Endothelial cell of umbilical vein (primary cell): ENCODE data around the gene TBL3. TPM values are rescaled to one million over a fixed set of nuclear protein-coding genes. Genes with fewer than 3 reads are reported as not detected.

ENCODE experiments used
- BruUV-seq: library from RNA; stranded (reverse); fragments of 400-500 nt; replicated peaks from 2 replicates; lab custom pipeline; 2021; lab: Mats Ljungman, UMichigan
- CTCF ChIA-PET: fragments of 300-600, 350-600 bp; sonication (Branson Sonifier 250); formaldehyde crosslinking; loops from one replicate; lab custom pipeline; 2021; ENCODE audit warnings: antibody characterized with exemption, inconsistent platforms; lab: Charles Lee
- POLR2A ChIA-PET: fragments of 300-600, 350-600 bp; sonication (Branson Sonifier 250); formaldehyde crosslinking; loops from one replicate; lab custom pipeline; 2021; ENCODE audit warnings: antibody characterized with exemption, inconsistent platforms; lab: Charles Lee
- DNase-seq: peaks from one replicate; pipeline ENCODE4 v3.0.0-alpha.2; 2011; ENCODE audit warnings: low read depth, low spot score
- FAIRE-seq: peaks from 2 replicates; lab custom pipeline; 2011; peaks lifted over from hg19 to GRCh38; lab: Jason Lieb, UNC
- H2AFZ ChIP-seq: 2 replicates; pipeline ENCODE4 v1.6.0; 2012; ENCODE audit warnings: low read depth, low read length, control low read depth, inconsistent platforms
- H3K27ac ChIP-seq: 2 replicates; pipeline ENCODE4 v1.5.1; 2011; ENCODE audit warnings: low read depth, mild to moderate bottlenecking, control low read depth, low read length, moderate library complexity; ENCODE audit not compliant: insufficient read depth
- H3K27me3 ChIP-seq, 2 experiments: 2 replicates each; pipeline versions ENCODE4 v1.6.0 to v1.6.1; 2011; ENCODE audit warnings: low read length in 2 of 2, mixed read lengths in 1 of 2; ENCODE audit not compliant: control insufficient read depth in 2 of 2, insufficient read depth in 2 of 2
- H3K36me3 ChIP-seq, 2 experiments: 2 replicates in 1 of 2; 3 replicates in 1 of 2; pipeline ENCODE4 v1.5.1; 2011; ENCODE audit warnings: low read length in 2 of 2, mild to moderate bottlenecking in 1 of 2, moderate library complexity in 1 of 2; ENCODE audit not compliant: control insufficient read depth in 2 of 2, insufficient read depth in 2 of 2; ENCODE audit errors: extremely low read depth in 1 of 2
- H3K4me1 ChIP-seq: 3 replicates; pipeline ENCODE4 v1.5.1; 2011; ENCODE audit warnings: mild to moderate bottlenecking, low read length; ENCODE audit not compliant: control insufficient read depth, insufficient read depth; ENCODE audit errors: extremely low read depth
- H3K4me2 ChIP-seq: 2 replicates; pipeline ENCODE4 v1.6.1; 2011; ENCODE audit warnings: low read length, control low read depth, mixed read lengths; ENCODE audit not compliant: insufficient read depth
- H3K4me3 ChIP-seq, 3 experiments: fragments of 200-600 bp in 1 of 3; sonication (generic), shearing (Covaris generic) in 1 of 3; replicated peaks in 1 of 3; 2 replicates each; pipeline ENCODE4 v1.5.1; 2011 to 2016; ENCODE audit warnings: control low read depth in 3 of 3, low read length in 3 of 3, mild to moderate bottlenecking in 2 of 3, inconsistent platforms in 1 of 3, low read depth in 1 of 3, moderate library complexity in 1 of 3; ENCODE audit not compliant: insufficient read depth in 1 of 3
- H3K79me2 ChIP-seq: 2 replicates; pipeline ENCODE4 v1.6.0; 2012; ENCODE audit warnings: low read length, inconsistent platforms; ENCODE audit not compliant: control insufficient read depth, insufficient read depth
- H3K9ac ChIP-seq: replicated peaks from 2 replicates; pipeline ENCODE3; 2011; ENCODE audit warnings: low read length, control low read depth; ENCODE audit not compliant: insufficient read depth; ENCODE audit errors: extremely low read depth
- H3K9me1 ChIP-seq: replicated peaks from 3 replicates; pipeline ENCODE4 v1.6.0; 2011; ENCODE audit warnings: mild to moderate bottlenecking, low read length; ENCODE audit not compliant: control insufficient read depth, insufficient read depth; ENCODE audit errors: extremely low read depth
- H3K9me3 ChIP-seq: replicated peaks from 2 replicates; pipeline ENCODE4 v1.5.1; 2012; ENCODE audit warnings: low read length, inconsistent platforms; ENCODE audit not compliant: control insufficient read depth, insufficient read depth
- H4K20me1 ChIP-seq: replicated peaks from 2 replicates; pipeline ENCODE3; 2011; ENCODE audit warnings: mild to moderate bottlenecking, low read length; ENCODE audit not compliant: control insufficient read depth, insufficient read depth; ENCODE audit errors: extremely low read depth
- CTCF ChIP-seq, 2 donors: IDR thresholded peaks; 1 replicate in 1 of 2; 2 replicates in 1 of 2; pipeline ENCODE4 v1.5.1; 2011; ENCODE audit warnings: low read length in 2 of 2, mild to moderate bottlenecking in 2 of 2, moderate library complexity in 2 of 2, control low read depth in 1 of 2, inconsistent platforms in 1 of 2, low read depth in 1 of 2; ENCODE audit not compliant: insufficient read depth in 1 of 2; ENCODE audit errors: extremely low read depth in 1 of 2
- EZH2 ChIP-seq: IDR thresholded peaks from 2 replicates; pipeline ENCODE4 v1.6.1; 2012; ENCODE audit warnings: borderline replicate concordance, low read depth, mild to moderate bottlenecking, moderate library complexity, low read length, inconsistent platforms; ENCODE audit not compliant: severe bottlenecking
- GATA2 ChIP-seq: IDR thresholded peaks from 2 replicates; pipeline ENCODE4 v1.7.0; 2011; ENCODE audit warnings: low read depth, mild to moderate bottlenecking, moderate library complexity, mixed read lengths, low read length; ENCODE audit not compliant: insufficient read length, insufficient read depth
- MAX ChIP-seq: IDR thresholded peaks from 2 replicates; pipeline ENCODE4 v1.6.1; 2011; ENCODE audit not compliant: insufficient read depth, insufficient read length
- POLR2A ChIP-seq: IDR thresholded peaks from 2 replicates; pipeline ENCODE4 v1.6.1; 2012; ENCODE audit warnings: low read depth, mild to moderate bottlenecking, control low read depth, low read length
- POLR2AphosphoS5 ChIP-seq: IDR thresholded peaks from 2 replicates; pipeline ENCODE4 v1.6.1; 2012; ENCODE audit warnings: low read depth, mild to moderate bottlenecking, control low read depth, low read length, moderate library complexity; ENCODE audit not compliant: insufficient read depth
- dilution Hi-C: fragments of 300-500 bp; cut with MboI; formaldehyde crosslinking; loops from one replicate; pipeline ENCODE4 v1.15.0; 2019; ENCODE audit warnings: low sequenced_read_pairs; ENCODE audit not compliant: extremely low pct_ligation_motif_present
- intact Hi-C: fragments of 100-400 bp; cut with micrococcal nuclease; formaldehyde crosslinking; loops from one replicate; pipeline ENCODE4 v1.10.0; 2022
- polyA plus RNA-seq, 4 experiments: library from polyadenylated mRNA; depleted of rRNA in 3 of 4; stranded (reverse) in 3 of 4; unstranded in 1 of 4; fragments of >200 nt; gene quantifications; 2 replicates each; pipeline versions ENCODE4 v1.2.1 to v1.2.3, GENCODE V29; 2011 to 2012; ENCODE audit warnings: missing spikeins in 1 of 4
- total RNA-seq: library from RNA; stranded (reverse); gene quantifications from 2 replicates; pipeline ENCODE4 v1.2.3, GENCODE V29; 2021

Gene TBL3
- total and polyA plus RNA-seq, 2 donors (not counting 3 experiments of a cell fraction or from before 2014, with no cell fraction given) = 42.2 to 77.1 TPM

- Histone ChIP-seq H3K4me3 (no peak overlapping the region), H3K9me3 (no peaks in the 10 kb centered on the region), H3K27ac (no peak overlapping the region), H3K9ac (no peak overlapping the region), H3K79me2 (no peaks in the 10 kb centered on the region), H3K27me3 (peaks cover 22 to 24% of the 10 kb centered on the region in 2 experiments), H2AFZ (no peak overlapping the region), H4K20me1 (no peaks in the 10 kb centered on the region), H3K36me3 (peaks cover 0 to 10% of the 10 kb centered on the region in 2 experiments), H3K4me1 (peaks cover 7% of the 10 kb centered on the region), H3K9me1 (no peaks in the 10 kb centered on the region), H3K4me2 (no peak overlapping the region)
- TF ChIP-seq EZH2 = no peak
- no peak for TF ChIP-seq POLR2A
- no peak for TF ChIP-seq CTCF (IDR thresholded peaks at IDR 0.05; ENCODE audit: extremely low read depth in 1 of 2, insufficient read depth in 1 of 2, low read depth in 1 of 2, low read length in 2 of 2)
- ChIA-PET CTCF (interaction anchor here (3.9 kb wide), 1 partner anchor 9 kb away, joined by 23 read pairs; no protein-coding TSS in a partner anchor), POLR2A (no interaction called here)
- no peak for FAIRE-seq
- BruUV-seq = no TSS peak
- dilution Hi-C loops = no loop called here
- intact Hi-C loops = no loop called here
- no peak for DNase-seq
Measured at GRCh38 chr16:1993731-1994131, 21.9 kb downstream of the TBL3 start.

DNA sequence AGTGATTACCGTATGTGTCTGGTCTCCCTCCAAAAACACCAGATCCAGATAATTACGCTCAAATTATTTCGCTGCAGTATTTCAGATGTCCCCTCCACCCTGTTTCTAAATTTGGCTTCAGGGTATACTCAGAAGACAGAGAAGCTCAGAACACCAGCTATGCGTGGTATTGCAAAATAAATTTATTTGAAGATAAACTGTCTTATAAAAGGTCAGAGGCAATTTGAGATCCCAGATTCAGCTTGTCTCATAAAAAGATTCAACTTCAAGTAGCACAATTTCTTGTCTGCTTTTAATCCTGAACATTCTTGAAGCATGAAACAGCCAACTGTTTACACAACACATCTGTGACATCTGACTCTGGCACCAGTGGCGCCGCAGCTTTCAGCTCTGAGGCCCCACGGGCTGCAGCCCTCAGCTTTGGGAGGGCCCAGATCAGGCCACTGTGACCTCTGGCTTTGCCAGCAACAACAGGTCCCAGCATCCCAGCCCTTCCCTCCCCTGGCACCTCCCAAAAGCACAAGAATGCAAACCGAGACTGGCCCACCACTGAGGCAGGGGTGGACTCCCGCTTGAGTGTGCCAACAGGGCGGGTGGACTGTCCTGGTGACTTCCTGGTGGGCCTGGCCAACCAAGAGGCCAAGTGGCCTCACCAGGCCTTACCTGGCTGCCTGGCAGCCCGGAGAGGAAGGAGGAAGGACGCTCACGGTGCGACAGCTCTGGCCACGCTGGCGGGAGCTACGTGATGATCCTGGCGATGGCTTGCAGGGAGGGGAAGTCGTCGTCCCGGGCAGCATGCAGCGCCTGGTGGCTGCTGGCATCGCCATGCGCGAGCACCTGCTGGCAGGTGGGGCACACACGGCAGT, 25.9 kb downstream of the TBL3 start:
- H3K9me3 ChIP-seq = no peaks in the 10 kb centered on the region
- intact Hi-C loops = no loop called here
- H4K20me1 ChIP-seq = no peaks in the 10 kb centered on the region
- H3K27ac ChIP-seq = no peak overlapping the region
- no peaks in the 10 kb centered on the region for H3K27me3 ChIP-seq
- dilution Hi-C loops = no loop called here
- CTCF ChIA-PET = interaction anchor here (0.5 to 1.1 kb wide), 3 partner anchors 19 to 155 kb away, joined by 3 to 4 read pairs (median 3); no protein-coding TSS in a partner anchor
- no peaks in the 10 kb centered on the region for H3K4me1 ChIP-seq
- H3K9me1 ChIP-seq = no peaks in the 10 kb centered on the region
- no peak overlapping the region for H2AFZ ChIP-seq
- H3K9ac ChIP-seq = no peak overlapping the region
- H3K4me3 ChIP-seq = no peak overlapping the region
- TF ChIP-seq MAX = no peak
- TF ChIP-seq GATA2 = no peak
- no peak for TF ChIP-seq POLR2AphosphoS5
- no peak for TF ChIP-seq EZH2
- H3K79me2 ChIP-seq = peaks cover 4% of the 10 kb centered on the region
- DNase-seq (no peak), FAIRE-seq (no peak)
- H3K4me2 ChIP-seq = no peak overlapping the region
- BruUV-seq = no TSS peak
- POLR2A ChIA-PET = no interaction called here
- H3K36me3 ChIP-seq = peaks cover 0 to 47% of the 10 kb centered on the region in 2 experiments
